ENCODE measurements around the gene APBB1. TPM values are rescaled to one million over a fixed set of nuclear protein-coding genes. Genes with fewer than 3 reads are reported as not detected.

Gene APBB1
- total RNA-seq, 1 donor from 2014 or later = 57.7 TPM

DNA sequence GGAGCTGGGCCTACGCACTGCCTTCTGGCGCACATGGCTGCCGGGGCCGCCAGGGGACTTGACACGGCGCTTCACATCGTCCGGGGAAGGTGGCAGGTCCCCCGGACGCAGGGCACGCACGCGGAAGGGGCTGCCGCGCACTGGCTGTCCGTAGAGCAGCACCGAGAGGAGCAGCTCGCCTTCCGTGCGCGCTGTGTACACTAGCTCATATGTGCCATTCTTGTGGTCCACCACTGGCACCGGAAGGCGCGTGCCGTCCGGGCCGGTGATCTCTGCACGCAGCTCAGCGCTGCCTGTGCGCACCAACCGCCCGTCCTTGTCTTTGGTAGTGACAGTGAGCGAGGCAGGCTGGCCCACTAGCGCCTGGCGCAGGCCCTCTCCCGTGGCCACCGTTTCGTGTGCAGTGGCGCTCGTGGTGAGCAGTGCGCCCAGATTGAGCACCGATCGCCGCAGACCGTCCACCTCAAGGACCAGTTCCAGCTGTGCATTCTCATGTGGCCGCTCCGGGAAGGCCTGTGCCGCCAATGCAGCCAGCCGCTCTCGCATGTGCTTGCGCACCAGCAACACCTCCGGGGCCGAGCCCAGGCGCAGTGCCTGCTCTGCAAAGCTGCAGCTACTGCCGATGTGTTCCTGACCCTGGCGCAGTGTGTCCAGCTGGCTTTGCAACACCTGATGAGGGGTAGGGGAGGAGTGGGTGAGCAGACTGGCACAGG, 37.6 kb upstream of the APBB1 start:
- Mint-ChIP-seq H3K4me1 (ENCODE audit: unreplicated experiment) (no peaks in the 10 kb centered on the region), H3K27ac (ENCODE audit: unreplicated experiment) (no peak overlapping the region), H3K36me3 (ENCODE audit: unreplicated experiment) (peaks cover 33% of the 10 kb centered on the region), H3K4me3 (ENCODE audit: unreplicated experiment) (no peak overlapping the region), H3K9me3 (ENCODE audit: unreplicated experiment) (no peaks in the 10 kb centered on the region), H3K27me3 (ENCODE audit: unreplicated experiment) (no peaks in the 10 kb centered on the region)
- DNase-seq (ENCODE audit: extremely low spot score, unreplicated experiment) = no peak
- TF ChIP-seq, protein P1, sequence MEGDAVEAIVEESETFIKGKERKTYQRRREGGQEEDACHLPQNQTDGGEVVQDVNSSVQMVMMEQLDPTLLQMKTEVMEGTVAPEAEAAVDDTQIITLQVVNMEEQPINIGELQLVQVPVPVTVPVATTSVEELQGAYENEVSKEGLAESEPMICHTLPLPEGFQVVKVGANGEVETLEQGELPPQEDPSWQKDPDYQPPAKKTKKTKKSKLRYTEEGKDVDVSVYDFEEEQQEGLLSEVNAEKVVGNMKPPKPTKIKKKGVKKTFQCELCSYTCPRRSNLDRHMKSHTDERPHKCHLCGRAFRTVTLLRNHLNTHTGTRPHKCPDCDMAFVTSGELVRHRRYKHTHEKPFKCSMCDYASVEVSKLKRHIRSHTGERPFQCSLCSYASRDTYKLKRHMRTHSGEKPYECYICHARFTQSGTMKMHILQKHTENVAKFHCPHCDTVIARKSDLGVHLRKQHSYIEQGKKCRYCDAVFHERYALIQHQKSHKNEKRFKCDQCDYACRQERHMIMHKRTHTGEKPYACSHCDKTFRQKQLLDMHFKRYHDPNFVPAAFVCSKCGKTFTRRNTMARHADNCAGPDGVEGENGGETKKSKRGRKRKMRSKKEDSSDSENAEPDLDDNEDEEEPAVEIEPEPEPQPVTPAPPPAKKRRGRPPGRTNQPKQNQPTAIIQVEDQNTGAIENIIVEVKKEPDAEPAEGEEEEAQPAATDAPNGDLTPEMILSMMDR (IDR thresholded peaks at IDR 0.05) = no peak

DNA sequence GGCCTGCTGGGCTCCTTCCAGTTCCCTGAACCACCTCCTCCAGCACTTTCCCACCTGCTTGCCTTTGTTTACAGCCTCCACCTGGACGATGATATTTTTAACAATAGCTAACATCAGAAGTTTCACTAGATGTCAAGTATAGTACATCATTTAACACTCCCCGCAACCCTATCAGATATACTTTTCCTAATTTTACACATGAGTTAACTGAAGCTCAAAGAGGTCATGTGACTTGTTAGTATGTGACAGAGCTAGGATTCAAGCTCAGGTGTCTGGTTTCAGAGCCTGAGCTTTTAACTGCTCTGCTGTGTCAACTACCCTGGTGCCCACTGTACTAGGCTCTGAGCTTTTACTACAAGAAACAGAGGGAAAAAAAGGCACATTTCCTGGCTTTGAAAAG, 36.2 kb upstream of the APBB1 start:
- DNase-seq (ENCODE audit: extremely low spot score, unreplicated experiment) = no peak
- Mint-ChIP-seq H3K4me1 (ENCODE audit: unreplicated experiment) (no peaks in the 10 kb centered on the region), H3K4me3 (ENCODE audit: unreplicated experiment) (no peak overlapping the region), H3K27ac (ENCODE audit: unreplicated experiment) (no peak overlapping the region), H3K27me3 (ENCODE audit: unreplicated experiment) (no peaks in the 10 kb centered on the region), H3K36me3 (ENCODE audit: unreplicated experiment) (peaks cover 28% of the 10 kb centered on the region), H3K9me3 (ENCODE audit: unreplicated experiment) (no peaks in the 10 kb centered on the region)
- TF ChIP-seq, protein P1 (IDR thresholded peaks at IDR 0.05) = no peak

DNA sequence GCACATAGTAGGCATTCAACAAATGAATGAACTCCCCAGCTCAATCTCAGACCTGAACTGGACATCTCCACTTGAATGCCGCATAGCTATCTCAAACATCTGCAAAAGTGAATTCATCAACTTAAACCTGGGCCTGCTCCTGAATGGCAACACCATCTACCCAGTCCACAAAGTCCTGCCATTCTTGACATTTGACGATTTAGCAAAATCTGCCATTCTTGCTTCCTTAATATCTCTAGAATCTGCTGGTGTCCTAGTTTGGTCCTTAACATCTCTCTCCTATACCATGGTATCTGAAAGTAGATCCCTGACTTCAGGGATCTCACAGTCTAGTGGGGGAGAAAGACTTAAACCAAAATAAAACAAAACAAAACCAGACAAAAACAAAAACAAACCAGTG, 34.3 kb upstream of the APBB1 start:
- Mint-ChIP-seq H3K36me3 (ENCODE audit: unreplicated experiment) (peaks cover 24% of the 10 kb centered on the region), H3K9me3 (ENCODE audit: unreplicated experiment) (no peaks in the 10 kb centered on the region), H3K4me1 (ENCODE audit: unreplicated experiment) (no peaks in the 10 kb centered on the region), H3K4me3 (ENCODE audit: unreplicated experiment) (no peak overlapping the region), H3K27ac (ENCODE audit: unreplicated experiment) (no peak overlapping the region), H3K27me3 (ENCODE audit: unreplicated experiment) (no peaks in the 10 kb centered on the region)
- TF ChIP-seq, protein P1 (IDR thresholded peaks at IDR 0.05) = no peak
- DNase-seq (ENCODE audit: extremely low spot score, unreplicated experiment) = no peak

DNA sequence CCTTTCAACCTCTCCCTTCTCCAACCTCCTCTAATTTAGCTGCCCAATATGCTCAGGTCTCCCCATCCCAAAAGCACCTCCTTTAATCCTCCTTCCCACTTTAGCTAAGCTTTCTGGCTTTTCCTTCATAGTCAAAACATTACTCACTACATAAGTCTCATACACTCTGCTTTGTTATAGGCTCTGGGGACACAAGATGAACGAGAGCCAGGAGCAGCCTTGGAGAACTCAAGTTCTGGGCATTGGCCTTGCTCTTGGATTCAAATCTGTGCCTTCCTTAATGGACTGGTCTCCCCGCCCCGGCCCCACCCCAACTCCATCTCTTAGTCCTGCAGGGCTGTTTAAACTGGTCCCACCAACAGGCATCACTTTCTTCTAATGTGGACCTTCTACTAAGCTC, 33.3 kb upstream of the APBB1 start:
- TF ChIP-seq, protein P1 (IDR thresholded peaks at IDR 0.05) = no peak
- DNase-seq (ENCODE audit: extremely low spot score, unreplicated experiment) = no peak
- H3K27me3 Mint-ChIP-seq (ENCODE audit: unreplicated experiment) = no peaks in the 10 kb centered on the region
- no peak overlapping the region for H3K4me3 Mint-ChIP-seq (ENCODE audit: unreplicated experiment)
- H3K36me3 Mint-ChIP-seq (ENCODE audit: unreplicated experiment) = peaks cover 24% of the 10 kb centered on the region
- H3K9me3 Mint-ChIP-seq (ENCODE audit: unreplicated experiment) = no peaks in the 10 kb centered on the region
- H3K27ac Mint-ChIP-seq (ENCODE audit: unreplicated experiment) = no peak overlapping the region
- H3K4me1 Mint-ChIP-seq (ENCODE audit: unreplicated experiment) = no peaks in the 10 kb centered on the region

DNA sequence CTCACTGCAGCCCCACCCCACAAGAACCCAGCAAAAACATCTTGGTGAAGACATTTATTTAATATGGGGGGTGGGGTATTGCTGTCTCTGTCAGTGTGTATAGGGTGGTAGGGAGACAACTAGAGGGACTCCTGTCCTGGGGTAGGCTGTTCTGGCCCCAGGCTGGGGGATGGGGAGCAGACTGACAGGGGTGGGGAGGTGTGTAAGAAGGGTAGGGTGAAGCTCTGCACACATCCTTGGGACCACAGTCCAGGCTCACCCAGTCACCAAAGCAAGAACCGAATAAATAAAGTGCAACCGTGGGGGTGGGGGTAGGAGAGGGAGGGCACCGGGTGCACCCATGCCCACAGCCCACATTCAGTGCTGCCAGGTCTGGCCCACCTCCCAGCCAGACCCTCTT, 29.7 kb upstream of the APBB1 start:
- no peak for DNase-seq (ENCODE audit: extremely low spot score, unreplicated experiment)
- H3K9me3 Mint-ChIP-seq (ENCODE audit: unreplicated experiment) = no peaks in the 10 kb centered on the region
- H3K27me3 Mint-ChIP-seq (ENCODE audit: unreplicated experiment) = no peaks in the 10 kb centered on the region
- no peak overlapping the region for H3K27ac Mint-ChIP-seq (ENCODE audit: unreplicated experiment)
- peaks cover 9% of the 10 kb centered on the region for H3K36me3 Mint-ChIP-seq (ENCODE audit: unreplicated experiment)
- TF ChIP-seq, protein P1 (IDR thresholded peaks at IDR 0.05) = no peak
- H3K4me1 Mint-ChIP-seq (ENCODE audit: unreplicated experiment) = no peaks in the 10 kb centered on the region
- no peak overlapping the region for H3K4me3 Mint-ChIP-seq (ENCODE audit: unreplicated experiment)

All from osteocyte (in vitro differentiated cells).